ENCODE data around the gene TNFRSF25.

DNA sequence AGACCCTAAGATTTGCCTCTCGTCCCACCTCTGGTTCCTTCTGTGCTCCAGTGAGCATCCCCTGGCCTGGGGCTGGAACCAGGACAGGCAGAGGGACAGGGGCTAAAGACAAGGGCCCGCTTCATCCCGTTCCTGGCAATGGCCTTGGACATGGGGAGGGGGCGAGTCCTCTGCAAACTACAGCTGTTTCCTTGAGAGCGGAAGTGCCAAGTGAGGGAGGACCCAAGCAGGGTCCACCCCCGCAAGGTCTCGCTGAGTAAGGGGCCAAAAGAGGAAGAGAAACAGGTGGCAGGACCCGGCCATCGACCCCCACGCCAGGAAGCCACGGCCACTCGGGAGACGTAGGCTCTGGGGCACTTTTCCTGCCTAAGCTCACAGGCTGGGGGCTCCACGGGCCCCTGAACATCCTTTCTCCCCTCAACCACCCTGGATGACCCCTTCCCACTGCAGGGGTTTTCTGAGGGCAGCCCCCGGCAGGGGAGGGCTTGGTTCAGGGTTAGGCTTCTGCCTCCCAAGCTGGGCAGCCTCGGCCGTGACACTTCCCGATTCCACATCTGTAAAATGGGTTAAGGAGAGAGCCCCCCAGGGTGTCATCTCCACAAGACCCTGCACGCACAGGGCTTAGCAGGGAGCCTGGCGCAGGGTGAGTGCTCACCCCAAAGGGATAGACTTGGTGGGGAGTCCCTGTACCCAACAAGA lies 43.4 kb upstream of the TNFRSF25 start:
- TF ChIP-seq, protein P1, sequence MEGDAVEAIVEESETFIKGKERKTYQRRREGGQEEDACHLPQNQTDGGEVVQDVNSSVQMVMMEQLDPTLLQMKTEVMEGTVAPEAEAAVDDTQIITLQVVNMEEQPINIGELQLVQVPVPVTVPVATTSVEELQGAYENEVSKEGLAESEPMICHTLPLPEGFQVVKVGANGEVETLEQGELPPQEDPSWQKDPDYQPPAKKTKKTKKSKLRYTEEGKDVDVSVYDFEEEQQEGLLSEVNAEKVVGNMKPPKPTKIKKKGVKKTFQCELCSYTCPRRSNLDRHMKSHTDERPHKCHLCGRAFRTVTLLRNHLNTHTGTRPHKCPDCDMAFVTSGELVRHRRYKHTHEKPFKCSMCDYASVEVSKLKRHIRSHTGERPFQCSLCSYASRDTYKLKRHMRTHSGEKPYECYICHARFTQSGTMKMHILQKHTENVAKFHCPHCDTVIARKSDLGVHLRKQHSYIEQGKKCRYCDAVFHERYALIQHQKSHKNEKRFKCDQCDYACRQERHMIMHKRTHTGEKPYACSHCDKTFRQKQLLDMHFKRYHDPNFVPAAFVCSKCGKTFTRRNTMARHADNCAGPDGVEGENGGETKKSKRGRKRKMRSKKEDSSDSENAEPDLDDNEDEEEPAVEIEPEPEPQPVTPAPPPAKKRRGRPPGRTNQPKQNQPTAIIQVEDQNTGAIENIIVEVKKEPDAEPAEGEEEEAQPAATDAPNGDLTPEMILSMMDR (IDR thresholded peaks at IDR 0.05; ENCODE audit: low read depth, low read length) = no peak
- TF ChIP-seq EZH2phosphoT487 (IDR thresholded peaks at IDR 0.05; ENCODE audit: low read depth) = no peak

Measured in OCI-LY3 (cell line).